RWPE2 (cell line): ENCODE results near the gene CCDC192.
A peak's percentile ranks its signal among the peaks of the same experiment; 100 is the strongest.

Experiments used
- ATAC-seq: fragments of 200-7000 bp; cut with Tn5 transposase; 3 replicates; pipeline ENCODE4 v1.9.1; 2021; ENCODE audit warnings: low read depth
- DNase-seq: peaks from one replicate; pipeline ENCODE4 v3.0.0-alpha.2; 2020; ENCODE audit warnings: low spot score
- H3K27ac ChIP-seq: fragments of 450-650 bp; 2 replicates; pipeline ENCODE4 v1.5.1; 2017; ENCODE audit warnings: mild to moderate bottlenecking; ENCODE audit not compliant: poor library complexity, severe bottlenecking
- H3K27me3 ChIP-seq: fragments of 250-450 bp; sonication (Bioruptor Pico); 2 replicates; pipeline ENCODE4 v1.5.1; 2021; ENCODE audit warnings: mild to moderate bottlenecking, moderate library complexity; ENCODE audit not compliant: insufficient read depth, poor library complexity, severe bottlenecking
- H3K36me3 ChIP-seq: fragments of 250-450 bp; sonication (Bioruptor Pico); 2 replicates; pipeline ENCODE4 v1.5.1; 2020; ENCODE audit warnings: low read depth, mild to moderate bottlenecking, moderate library complexity
- H3K4me1 ChIP-seq: fragments of 250-450 bp; sonication (Bioruptor Pico); 2 replicates; pipeline ENCODE4 v1.5.1; 2021; ENCODE audit warnings: mild to moderate bottlenecking, moderate library complexity; ENCODE audit not compliant: insufficient read depth, poor library complexity, severe bottlenecking
- H3K4me3 ChIP-seq: fragments of 250-450 bp; sonication (Bioruptor Pico); 2 replicates; pipeline ENCODE4 v1.5.1; 2021; ENCODE audit warnings: mild to moderate bottlenecking, moderate library complexity; ENCODE audit not compliant: severe bottlenecking
- H3K9me3 ChIP-seq: fragments of 250-450 bp; sonication (Bioruptor Pico); 2 replicates; pipeline ENCODE4 v1.5.1; 2021; ENCODE audit warnings: mild to moderate bottlenecking, moderate library complexity; ENCODE audit not compliant: severe bottlenecking
- TF ChIP-seq, protein P1 (sequence below): fragments of 450-650 bp; IDR thresholded peaks from one replicate; pipeline ENCODE4 v1.5.1; 2017; ENCODE audit warnings: mild to moderate bottlenecking, moderate library complexity; ENCODE audit not compliant: poor library complexity, severe bottlenecking

The CCDC192 gene

DNA sequence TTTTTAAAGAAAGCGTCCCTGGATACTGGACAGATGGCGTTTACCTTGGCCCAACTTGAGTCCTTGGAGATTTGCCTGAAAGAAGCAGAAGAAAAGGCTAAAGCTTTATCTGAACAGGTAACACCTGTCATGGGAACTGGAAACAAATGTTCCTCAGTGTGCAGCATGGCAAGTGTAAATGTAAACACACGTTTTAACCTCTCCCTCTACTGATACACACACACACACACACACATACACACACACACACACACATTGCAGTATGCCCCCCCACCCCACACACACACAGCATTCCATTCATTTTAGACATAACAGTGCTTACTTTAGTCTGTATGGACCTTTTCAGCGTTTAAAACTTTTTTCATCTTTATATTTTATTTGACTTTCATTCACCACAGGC is 51.1 kb downstream of the CCDC192 start:
- DNase-seq (no peak), ATAC-seq (no peak)
- H3K36me3 ChIP-seq = no peaks in the 10 kb centered on the region
- no peaks in the 10 kb centered on the region for H3K4me1 ChIP-seq
- no peaks in the 10 kb centered on the region for H3K9me3 ChIP-seq
- H3K27ac ChIP-seq = no peak overlapping the region
- H3K27me3 ChIP-seq = no peaks in the 10 kb centered on the region
- H3K4me3 ChIP-seq = no peak overlapping the region
- TF ChIP-seq, protein P1, sequence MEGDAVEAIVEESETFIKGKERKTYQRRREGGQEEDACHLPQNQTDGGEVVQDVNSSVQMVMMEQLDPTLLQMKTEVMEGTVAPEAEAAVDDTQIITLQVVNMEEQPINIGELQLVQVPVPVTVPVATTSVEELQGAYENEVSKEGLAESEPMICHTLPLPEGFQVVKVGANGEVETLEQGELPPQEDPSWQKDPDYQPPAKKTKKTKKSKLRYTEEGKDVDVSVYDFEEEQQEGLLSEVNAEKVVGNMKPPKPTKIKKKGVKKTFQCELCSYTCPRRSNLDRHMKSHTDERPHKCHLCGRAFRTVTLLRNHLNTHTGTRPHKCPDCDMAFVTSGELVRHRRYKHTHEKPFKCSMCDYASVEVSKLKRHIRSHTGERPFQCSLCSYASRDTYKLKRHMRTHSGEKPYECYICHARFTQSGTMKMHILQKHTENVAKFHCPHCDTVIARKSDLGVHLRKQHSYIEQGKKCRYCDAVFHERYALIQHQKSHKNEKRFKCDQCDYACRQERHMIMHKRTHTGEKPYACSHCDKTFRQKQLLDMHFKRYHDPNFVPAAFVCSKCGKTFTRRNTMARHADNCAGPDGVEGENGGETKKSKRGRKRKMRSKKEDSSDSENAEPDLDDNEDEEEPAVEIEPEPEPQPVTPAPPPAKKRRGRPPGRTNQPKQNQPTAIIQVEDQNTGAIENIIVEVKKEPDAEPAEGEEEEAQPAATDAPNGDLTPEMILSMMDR = no peak

DNA sequence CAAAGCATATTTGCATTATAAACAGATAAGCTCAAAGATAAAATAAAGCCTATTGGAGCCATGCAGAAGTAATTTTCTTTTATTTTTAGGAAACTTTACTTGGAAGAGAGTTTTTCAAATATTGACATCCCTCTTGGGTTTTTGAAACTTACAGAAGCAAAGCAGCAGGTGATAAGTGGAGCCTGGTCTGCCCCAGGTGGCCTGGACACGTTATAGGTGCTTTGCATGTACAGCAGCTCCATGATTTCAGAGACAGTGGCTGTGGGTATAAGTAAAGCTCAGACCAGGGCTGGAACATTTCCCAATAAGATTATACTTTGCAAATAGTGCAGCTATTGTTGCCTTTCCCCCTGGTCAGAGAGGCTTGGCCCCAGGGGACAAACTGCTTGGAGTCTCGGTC is 51.5 kb downstream of the CCDC192 start:
- H3K9me3 ChIP-seq = no peaks in the 10 kb centered on the region
- H3K27me3 ChIP-seq = no peaks in the 10 kb centered on the region
- no peak for ATAC-seq
- no peaks in the 10 kb centered on the region for H3K36me3 ChIP-seq
- H3K4me1 ChIP-seq = no peaks in the 10 kb centered on the region
- H3K4me3 ChIP-seq = no peak overlapping the region
- DNase-seq = no peak
- no peak overlapping the region for H3K27ac ChIP-seq
- TF ChIP-seq, protein P1 = no peak

DNA sequence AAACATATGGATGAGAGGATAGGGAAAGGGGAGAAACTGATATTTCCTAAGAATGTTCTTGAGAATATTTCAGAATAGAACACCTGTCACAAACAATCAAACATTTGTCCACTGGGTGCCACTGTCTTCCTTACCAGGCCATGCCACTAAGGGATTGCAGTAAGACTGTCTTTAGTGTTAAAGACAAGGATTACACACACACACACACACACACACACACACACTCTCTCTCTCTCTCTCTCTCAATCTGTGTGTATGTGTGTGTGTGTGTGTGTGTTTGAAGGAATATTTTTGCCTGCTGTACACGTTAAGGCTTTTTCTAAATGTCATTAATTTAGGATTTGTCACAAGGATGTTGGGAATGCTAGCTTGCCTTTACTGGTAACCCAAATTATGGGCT is 54.4 kb downstream of the CCDC192 start:
- TF ChIP-seq, protein P1 = peak; percentile 94
- Histone ChIP-seq H3K27me3 (no peaks in the 10 kb centered on the region), H3K4me1 (no peaks in the 10 kb centered on the region), H3K36me3 (no peaks in the 10 kb centered on the region), H3K9me3 (no peaks in the 10 kb centered on the region), H3K27ac (no peak overlapping the region), H3K4me3 (no peak overlapping the region)
- DNase-seq = no peak
- peak; percentile 83 for ATAC-seq

DNA sequence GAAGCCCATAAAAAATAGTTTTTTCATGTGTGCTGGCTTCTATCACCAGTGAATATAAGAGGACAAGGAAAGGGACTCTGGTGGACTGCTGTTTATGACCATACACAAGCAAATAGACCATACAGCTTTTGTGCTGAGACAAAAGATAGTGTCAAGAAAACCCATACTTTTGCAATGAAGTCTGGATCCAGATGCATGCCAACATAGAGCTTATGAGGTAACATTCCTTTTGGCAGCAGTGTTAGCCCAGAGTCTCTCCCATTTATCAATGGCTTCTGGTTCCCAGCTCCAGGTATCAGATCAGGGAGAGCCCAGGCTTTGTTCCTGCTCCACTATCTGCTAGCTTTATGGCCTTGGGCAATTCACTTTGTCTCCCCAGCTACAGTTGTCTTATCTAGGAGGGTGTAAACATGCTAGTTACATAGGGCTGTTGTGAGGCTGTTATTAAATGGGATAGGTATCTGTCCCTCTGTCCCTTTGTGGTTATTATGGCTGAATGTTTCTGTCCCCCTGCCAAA is 55.6 kb downstream of the CCDC192 start:
- ATAC-seq (no peak), DNase-seq (no peak)
- Histone ChIP-seq H3K27me3 (no peaks in the 10 kb centered on the region), H3K27ac (no peak overlapping the region), H3K4me3 (no peak overlapping the region), H3K9me3 (no peaks in the 10 kb centered on the region), H3K36me3 (no peaks in the 10 kb centered on the region), H3K4me1 (no peaks in the 10 kb centered on the region)
- TF ChIP-seq, protein P1 = no peak

DNA sequence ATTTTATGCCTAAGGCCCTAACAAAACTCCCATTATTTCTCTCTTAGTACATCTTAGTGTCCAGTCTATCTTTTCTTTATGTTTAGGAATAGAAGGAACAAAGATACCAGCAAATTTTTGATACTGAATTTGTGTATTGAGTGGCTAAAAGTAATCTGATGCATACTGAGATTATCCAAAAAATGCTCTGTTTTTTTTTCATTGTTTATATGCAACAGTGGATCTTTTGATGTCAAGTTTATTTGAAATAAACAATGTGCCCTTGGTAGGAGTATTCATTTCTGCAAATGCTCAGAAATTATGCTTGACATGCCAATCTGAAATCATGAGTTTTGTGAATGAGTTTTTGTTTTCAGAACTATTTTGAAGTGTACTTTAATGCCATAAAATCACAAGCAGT is 58.7 kb downstream of the CCDC192 start:
- ATAC-seq (no peak), DNase-seq (no peak)
- H3K36me3 ChIP-seq = no peaks in the 10 kb centered on the region
- H3K27ac ChIP-seq = no peak overlapping the region
- H3K4me1 ChIP-seq = no peaks in the 10 kb centered on the region
- no peak overlapping the region for H3K4me3 ChIP-seq
- H3K9me3 ChIP-seq = no peaks in the 10 kb centered on the region
- TF ChIP-seq, protein P1 = no peak
- no peaks in the 10 kb centered on the region for H3K27me3 ChIP-seq
